K562 (cell line): ENCODE results near the gene GLB1L. TPM values are rescaled to one million over a fixed set of nuclear protein-coding genes. Genes with fewer than 3 reads are reported as not detected.

Source experiments
- ATAC-seq: fragments of 200-7000 bp; cut with Tn5 transposase; 3 replicates; pipeline ENCODE4 v1.9.1; 2020; ENCODE audit warnings: moderate library complexity
- Bru-seq: library from RNA; stranded (reverse); fragments of 400-500 nt; gene quantifications from one replicate; lab custom pipeline; 2021; lab: Mats Ljungman, UMichigan
- BruChase-seq, 2 experiments: library from RNA; stranded (reverse); fragments of 400-500 nt; gene quantifications; one replicate each; lab custom pipeline; 2021; lab: Mats Ljungman, UMichigan
- BruUV-seq: library from RNA; stranded (reverse); fragments of 400-500 nt; replicated peaks from 2 replicates; lab custom pipeline; 2021; lab: Mats Ljungman, UMichigan
- CTCF ChIA-PET: fragments of 300-600 bp; formaldehyde crosslinking; extraction: SDS; loops from one replicate; lab custom pipeline; 2021; ENCODE audit warnings: low intra/inter-chr PET ratio; lab: Yijun Ruan, JAX
- POLR2A ChIA-PET: fragments of 300-600, 350-650 bp; sonication (Branson Sonifier 250); formaldehyde crosslinking; extraction: SDS; loops from one replicate; lab custom pipeline; 2021; ENCODE audit warnings: antibody characterized with exemption, inconsistent platforms; lab: Yijun Ruan, JAX
- DNase-seq, 4 experiments: peaks; one replicate each; pipeline versions ENCODE4 v3.0.0 to v3.0.0-alpha.2; 2011 to 2018; ENCODE audit warnings: low spot score in 3 of 4, mixed read lengths in 3 of 4; ENCODE audit errors: extremely low read depth in 1 of 4
- FAIRE-seq: peaks from 2 replicates; lab custom pipeline; 2011; peaks lifted over from hg19 to GRCh38; lab: Jason Lieb, UNC
- H2AFZ ChIP-seq: 2 replicates; pipeline ENCODE4 v1.6.0; 2011; ENCODE audit warnings: low read depth, low read length, control low read depth, inconsistent platforms
- H3K27ac ChIP-seq: fragments of 200-600 bp; 3 replicates; pipeline ENCODE4 v1.8.0; 2011; ENCODE audit warnings: low read depth, mild to moderate bottlenecking, control low read depth, inconsistent platforms, low read length, moderate library complexity, mixed read lengths; ENCODE audit errors: extremely low read depth
- H3K27me3 ChIP-seq, 2 experiments: fragments of 300-600 bp in 1 of 2; 2 replicates in 1 of 2; 3 replicates in 1 of 2; pipeline versions ENCODE4 v1.6.0 to v1.8.0; 2011; ENCODE audit warnings: inconsistent platforms in 2 of 2, low read length in 2 of 2, mild to moderate bottlenecking in 1 of 2, mixed read lengths in 1 of 2, moderate library complexity in 1 of 2; ENCODE audit not compliant: control insufficient read depth in 2 of 2, insufficient read depth in 2 of 2
- H3K36me3 ChIP-seq: fragments of 300-600 bp; 3 replicates; pipeline ENCODE4 v1.8.0; 2011; ENCODE audit warnings: mild to moderate bottlenecking, low read length, inconsistent platforms; ENCODE audit not compliant: control insufficient read depth, insufficient read depth
- H3K4me1 ChIP-seq, 2 experiments: fragments of 200-600 bp in 1 of 2; replicated peaks in 1 of 2; 2 replicates in 1 of 2; 3 replicates in 1 of 2; pipeline versions ENCODE4 v1.5.1 to v1.8.0; 2011; ENCODE audit warnings: inconsistent platforms in 2 of 2, low read length in 2 of 2, mild to moderate bottlenecking in 1 of 2, mixed read lengths in 1 of 2, moderate library complexity in 1 of 2; ENCODE audit not compliant: control insufficient read depth in 2 of 2, insufficient read depth in 2 of 2
- H3K4me2 ChIP-seq: 2 replicates; pipeline ENCODE4 v1.6.1; 2011; ENCODE audit warnings: low read length, control low read depth, inconsistent platforms, mixed read lengths; ENCODE audit not compliant: insufficient read depth
- H3K4me3 ChIP-seq: fragments of 200-600 bp; sonication (generic), shearing (Covaris generic); 2 replicates; pipeline ENCODE4 v1.5.1; 2016; ENCODE audit warnings: control low read depth, inconsistent platforms
- H3K79me2 ChIP-seq: fragments of 200-600 bp; 3 replicates; pipeline ENCODE4 v1.8.0; 2011; ENCODE audit warnings: low read length, inconsistent platforms; ENCODE audit not compliant: control insufficient read depth, insufficient read depth
- H3K9ac ChIP-seq, 2 experiments: 2 replicates each; pipeline versions ENCODE4 v1.6.0 to v1.6.1; 2011; ENCODE audit warnings: low read depth in 2 of 2, low read length in 2 of 2, control low read depth in 1 of 2, inconsistent platforms in 1 of 2, mild to moderate bottlenecking in 1 of 2, mixed read lengths in 1 of 2; ENCODE audit not compliant: insufficient read depth in 1 of 2
- H3K9me1 ChIP-seq: one replicate; pipeline ENCODE4 v1.6.0; 2011; ENCODE audit warnings: inconsistent platforms, mild to moderate bottlenecking, low read length, moderate library complexity; ENCODE audit not compliant: control insufficient read depth, insufficient read depth
- H3K9me3 ChIP-seq: replicated peaks from 2 replicates; pipeline ENCODE4 v1.5.1; 2011; ENCODE audit warnings: low read depth, low read length, inconsistent platforms; ENCODE audit not compliant: control insufficient read depth, insufficient read depth
- H4K20me1 ChIP-seq: replicated peaks from 2 replicates; pipeline ENCODE4 v1.6.1; 2011; ENCODE audit warnings: low read length, inconsistent platforms, mixed read lengths; ENCODE audit not compliant: control insufficient read depth, insufficient read depth
- HMGN3 ChIP-seq: IDR thresholded peaks from 2 replicates; pipeline ENCODE4 v1.6.1; 2011; ENCODE audit warnings: borderline replicate concordance, low read depth, mild to moderate bottlenecking, mixed read lengths, low read length; ENCODE audit not compliant: insufficient read length; ENCODE audit errors: extremely low read depth
- MIER1 ChIP-seq: fragments of 450-650 bp; IDR thresholded peaks from 2 replicates; pipeline ENCODE4 v1.6.1; 2016; ENCODE audit warnings: antibody characterized with exemption, mild to moderate bottlenecking, low read depth
- MTF1 ChIP-seq: fragments of 250-450 bp; sonication (Bioruptor Pico); IDR thresholded peaks from 2 replicates; pipeline ENCODE4 v1.9.0; 2021; ENCODE audit warnings: moderate library complexity, mild to moderate bottlenecking, inconsistent platforms, borderline replicate concordance
- POLR2AphosphoS5 ChIP-seq: IDR thresholded peaks from 2 replicates; pipeline ENCODE4 v1.6.1; 2011; ENCODE audit warnings: mild to moderate bottlenecking, low read depth, low read length, moderate library complexity; ENCODE audit not compliant: control insufficient read depth, insufficient read depth
- TBP ChIP-seq: optimal IDR thresholded peaks from 2 replicates; pipeline ENCODE3; 2011; ENCODE audit warnings: low read depth, low read length, improper control_type of control experiment
- ZNF143 ChIP-seq: sonication (generic); formaldehyde crosslinking; IDR thresholded peaks from 2 replicates; pipeline ENCODE4 v1.9.0; 2022; ENCODE audit warnings: mild to moderate bottlenecking, missing genetic modification reagents
- ZNF197 ChIP-seq: fragments of 200-800 bp; sonication (Bioruptor generic); IDR thresholded peaks from 2 replicates; pipeline ENCODE4 v1.6.1; 2016; ENCODE audit warnings: low read depth, missing genetic modification characterization, missing compliant biosample characterization
- ZNF239 ChIP-seq: fragments of 250-450 bp; sonication (Bioruptor Pico); IDR thresholded peaks from 2 replicates; pipeline ENCODE4 v1.4.0; 2020; ENCODE audit warnings: mild to moderate bottlenecking
- WGBS: fragments of 100-300 bp; shearing (Covaris generic); methylation state at CpG from one replicate; pipeline ENCODE4 v1.1.6; 2016; ENCODE audit warnings: low coverage, mixed read lengths; ENCODE audit not compliant: insufficient coverage; ENCODE audit errors: missing lambda C conversion rate; 5-methylcytosine and 5-hydroxymethylcytosine counted together
- in situ Hi-C: fragments of 300-500 bp; cut with MboI; formaldehyde crosslinking; loops from 4 replicates; pipeline ENCODE4 v1.15.0; 2018; ENCODE audit warnings: inconsistent platforms, mixed read lengths
- intact Hi-C: fragments of 100-400 bp; cut with micrococcal nuclease; formaldehyde crosslinking; loops from 2 replicates; pipeline ENCODE4 v1.14.2; 2022
- long read RNA-seq, 3 experiments: library from polyadenylated mRNA in 2 of 3; library from RNA in 1 of 3; unstranded in 2 of 3; stranded (forward) in 1 of 3; transcript quantifications; one replicate each; pipeline ENCODE4 v2.0.0, GENCODE V29; 2019 to 2022
- polyA minus RNA-seq, 3 experiments: library from RNA; depleted of rRNA, polyadenylated mRNA; stranded (reverse); fragments of >200 nt; gene quantifications; 2 replicates each; pipeline ENCODE4 v1.2.3, GENCODE V29; 2011
- polyA plus RNA-seq, 8 experiments: library from polyadenylated mRNA; depleted of rRNA in 4 of 8; stranded (reverse) in 5 of 8; unstranded in 3 of 8; fragments of >200 nt; fragmentation: Nextera tagmentation in 2 of 8; fragmentation: Illumina TruSeq in 1 of 8; extraction: Ambion mirVana in 2 of 8; extraction: Trizol in 1 of 8; gene quantifications; 2 replicates each; pipeline versions ENCODE4 v1.2.1 to v1.2.3, GENCODE V29; 2011 to 2014; ENCODE audit warnings: inconsistent platforms in 1 of 8, missing spikeins in 1 of 8
- total RNA-seq, 7 experiments: library from RNA; depleted of rRNA in 6 of 7; stranded (reverse); fragments of >200 nt in 6 of 7; fragmentation: Illumina TruSeq in 2 of 7; extraction: Trizol in 2 of 7; gene quantifications; 2 replicates each; pipeline versions ENCODE4 v1.2.1 to v1.2.3, GENCODE V29; 2011 to 2021; ENCODE audit warnings: low replicate concordance in 1 of 7
- TF ChIP-seq, protein P1 (sequence below): fragments of 450-650 bp; IDR thresholded peaks from 2 replicates; pipeline ENCODE4 v1.6.1; 2014; ENCODE audit warnings: low read depth, mild to moderate bottlenecking, moderate library complexity, borderline replicate concordance
- TF ChIP-seq, protein P2 (sequence below), 3 experiments: fragments of 200-800 bp in 1 of 3; fragments of 250-450 bp in 1 of 3; fragments of 450-650 bp in 1 of 3; sonication (Bioruptor Pico) in 1 of 3; sonication (Bioruptor generic) in 1 of 3; formaldehyde crosslinking in 1 of 3; IDR thresholded peaks; 2 replicates each; pipeline versions ENCODE4 v1.6.1 to v1.8.0; 2016 to 2022; ENCODE audit warnings: mild to moderate bottlenecking in 2 of 3, missing genetic modification characterization in 2 of 3, missing compliant biosample characterization in 1 of 3, moderate library complexity in 1 of 3

Gene GLB1L
- total RNA-seq (2011; cell fraction: chromatin; rRNA removed; ENCODE audit: low replicate concordance): 9.2 and 12.3 TPM in 2 replicates
- total RNA-seq (2011; cell fraction: nucleolus; rRNA removed): 6.4 and 8.3 TPM in 2 replicates
- 4.4 and 8.7 TPM in 2 replicates for total RNA-seq (2011; cell fraction: nucleoplasm; rRNA removed)
- total RNA-seq (2014; rRNA removed): 2.2 and 3.4 TPM in 2 replicates
- total RNA-seq (2014; rRNA removed; fragmentation: Illumina TruSeq; extraction: Trizol): 2.5 and 2.6 TPM in 2 replicates
- total RNA-seq (2015; rRNA removed; fragmentation: Illumina TruSeq; extraction: Trizol): 2.2 and 3.2 TPM in 2 replicates
- total RNA-seq (2021): 2.7 and 3.6 TPM in 2 replicates
- polyA plus RNA-seq (2011; rRNA removed): 1.8 and 2.9 TPM in 2 replicates
- polyA plus RNA-seq (2011; cell fraction: cytosol; rRNA removed): 1.9 and 2.5 TPM in 2 replicates
- polyA plus RNA-seq (2011; cell fraction: nucleus; rRNA removed): 4.8 and 4.9 TPM in 2 replicates
- 2.2 and 4.1 TPM in 2 replicates for polyA plus RNA-seq (2012)
- 2.8 and 4.0 TPM in 2 replicates for polyA plus RNA-seq (2014; fragmentation: Illumina TruSeq; extraction: Trizol)
- under 1 TPM; 0.42 to 0.59 TPM for polyA plus RNA-seq (2014; fragmentation: Nextera tagmentation; extraction: Ambion mirVana)
- 2.8 and 4.4 TPM in 2 replicates for polyA plus RNA-seq (2014; rRNA removed)
- 1.8 and 2.1 TPM in 2 replicates for polyA minus RNA-seq (2011; rRNA and poly(A)+ RNA removed)
- polyA minus RNA-seq (2011; cell fraction: cytosol; rRNA and poly(A)+ RNA removed): 0.95 and 1.4 TPM in 2 replicates
- 2.7 and 3.6 TPM in 2 replicates for polyA minus RNA-seq (2011; cell fraction: nucleus; rRNA and poly(A)+ RNA removed)
- percentile 49 among the genes with signal in this experiment for Bru-seq, nascent RNA
- percentile 37 among the genes with signal in this experiment for BruChase-seq, experiment 1, labeled RNA remaining after a 2-hour chase
- BruChase-seq, experiment 2, labeled RNA remaining after a 6-hour chase: percentile 35 among the genes with signal in this experiment
- long read RNA-seq, experiment 1, partial matches to known transcripts: 1 of 6 reads
- long read RNA-seq, experiment 1, other reads (novel, unspliced or antisense): 5 of 6 reads
- long read RNA-seq, experiment 2, partial matches to known transcripts: 1 of 2 reads
- long read RNA-seq, experiment 2, other reads (novel, unspliced or antisense): 1 of 2 reads
- long read RNA-seq, experiment 3: 0 reads

DNA sequence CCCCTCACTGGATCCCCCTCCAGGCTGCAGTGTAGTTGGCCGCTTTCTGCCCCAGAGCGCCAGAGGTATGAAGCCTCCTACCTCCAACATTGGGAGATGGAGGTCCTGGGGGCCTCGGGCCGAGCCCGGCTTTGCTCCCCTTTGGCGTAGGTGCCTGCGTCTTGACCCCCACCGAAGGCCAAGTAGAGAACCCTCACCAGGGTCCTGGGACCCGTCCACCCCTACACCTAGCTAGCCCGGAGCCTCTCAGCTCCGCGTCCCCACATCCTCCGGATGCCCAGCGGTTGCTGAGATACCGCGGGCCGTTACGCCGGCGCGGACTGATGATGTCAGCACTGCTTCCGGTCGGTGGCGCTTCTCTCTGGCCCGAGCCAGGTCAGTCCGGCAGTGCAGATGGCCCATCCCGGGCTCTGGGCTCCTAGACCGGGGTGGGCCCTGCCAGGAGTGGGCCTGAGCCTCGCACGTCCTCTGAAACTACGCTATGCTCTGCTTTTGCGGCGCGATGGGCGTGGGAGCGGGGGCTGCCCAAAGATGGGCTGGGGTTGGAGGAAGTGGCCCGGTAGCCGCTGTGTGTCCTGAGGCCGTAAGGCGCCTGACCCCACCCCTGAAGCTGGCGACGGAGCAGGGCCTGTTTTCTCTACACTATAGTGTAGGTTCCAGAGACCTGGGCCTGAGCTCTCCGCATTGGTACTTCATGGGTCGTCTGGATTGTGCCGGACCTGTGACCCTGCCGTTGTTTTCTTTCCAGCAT is at the start of gene GLB1L, which contains the start of gene STK16:
Gene GLB1L, minus strand, starts transcription at position 297 of the 751 bp plus-strand sequence. CDS start 1,871 bp downstream, outside the sequence.
Gene STK16, plus strand, starts transcription at position 332 of the 751 bp plus-strand sequence. CDS start 521 bp downstream, outside the sequence.
- Histone ChIP-seq H4K20me1 (0 out of 2 replicates have a peak, but pooled peaks cover 3% of the 10 kb centered on the region), H3K36me3 (peaks cover 39% of the 10 kb centered on the region), H3K4me1 (peaks cover 21 to 32% of the 10 kb centered on the region in 2 experiments; a peak in 4 of 5 replicates), H3K9me3 (no peaks in the 10 kb centered on the region), H3K9me1 (no peaks in the 10 kb centered on the region), H3K4me2 (peak within 1 kb of the TSS; percentile 92), H3K4me3 (peak within 1 kb of the TSS; percentile 93), H3K27ac (peak within 1 kb of the TSS; percentile 95), H3K27me3 (no peaks in the 10 kb centered on the region), H3K79me2 (peaks cover 17% of the 10 kb centered on the region), H2AFZ (peak within 1 kb of the TSS; percentile 86), H3K9ac (peak within 1 kb of the TSS; percentile 94 to 99)
- POLR2A ChIA-PET: interaction anchor here (0.6 to 2.2 kb wide), 13 partner anchors 8 to 641 kb away, joined by 3 to 12 read pairs (median 4); partner anchors contain the start of genes ANKZF1, ATG9A, DNAJB2 and DNPEP
- intact Hi-C loops (loop anchor here (2.0 kb wide), 1 partner anchor 17 kb away; the partner anchor contains the start of genes ANKZF1 and ATG9A), in situ Hi-C loops (no loop called here)
- ATAC-seq: peak; percentile 92
- WGBS: 1% methylated on average over 19 of the region's 46 CpGs
- BruUV-seq: TSS peak; percentile 76
- CTCF ChIA-PET: no interaction called here
- peak; percentile 89 to 93 (median 90) for DNase-seq
- FAIRE-seq: peak; percentile 86
- TF ChIP-seq MIER1: no peak
- peak; percentile 74 for TF ChIP-seq POLR2AphosphoS5
- TF ChIP-seq MTF1 (CRISPR knock-in tag): no peak
- peak; percentile 68 for TF ChIP-seq TBP
- TF ChIP-seq, protein P1, sequence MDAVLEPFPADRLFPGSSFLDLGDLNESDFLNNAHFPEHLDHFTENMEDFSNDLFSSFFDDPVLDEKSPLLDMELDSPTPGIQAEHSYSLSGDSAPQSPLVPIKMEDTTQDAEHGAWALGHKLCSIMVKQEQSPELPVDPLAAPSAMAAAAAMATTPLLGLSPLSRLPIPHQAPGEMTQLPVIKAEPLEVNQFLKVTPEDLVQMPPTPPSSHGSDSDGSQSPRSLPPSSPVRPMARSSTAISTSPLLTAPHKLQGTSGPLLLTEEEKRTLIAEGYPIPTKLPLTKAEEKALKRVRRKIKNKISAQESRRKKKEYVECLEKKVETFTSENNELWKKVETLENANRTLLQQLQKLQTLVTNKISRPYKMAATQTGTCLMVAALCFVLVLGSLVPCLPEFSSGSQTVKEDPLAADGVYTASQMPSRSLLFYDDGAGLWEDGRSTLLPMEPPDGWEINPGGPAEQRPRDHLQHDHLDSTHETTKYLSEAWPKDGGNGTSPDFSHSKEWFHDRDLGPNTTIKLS: peak; percentile 44; the same call in 1 of the 2 replicates
- TF ChIP-seq, protein P2, sequence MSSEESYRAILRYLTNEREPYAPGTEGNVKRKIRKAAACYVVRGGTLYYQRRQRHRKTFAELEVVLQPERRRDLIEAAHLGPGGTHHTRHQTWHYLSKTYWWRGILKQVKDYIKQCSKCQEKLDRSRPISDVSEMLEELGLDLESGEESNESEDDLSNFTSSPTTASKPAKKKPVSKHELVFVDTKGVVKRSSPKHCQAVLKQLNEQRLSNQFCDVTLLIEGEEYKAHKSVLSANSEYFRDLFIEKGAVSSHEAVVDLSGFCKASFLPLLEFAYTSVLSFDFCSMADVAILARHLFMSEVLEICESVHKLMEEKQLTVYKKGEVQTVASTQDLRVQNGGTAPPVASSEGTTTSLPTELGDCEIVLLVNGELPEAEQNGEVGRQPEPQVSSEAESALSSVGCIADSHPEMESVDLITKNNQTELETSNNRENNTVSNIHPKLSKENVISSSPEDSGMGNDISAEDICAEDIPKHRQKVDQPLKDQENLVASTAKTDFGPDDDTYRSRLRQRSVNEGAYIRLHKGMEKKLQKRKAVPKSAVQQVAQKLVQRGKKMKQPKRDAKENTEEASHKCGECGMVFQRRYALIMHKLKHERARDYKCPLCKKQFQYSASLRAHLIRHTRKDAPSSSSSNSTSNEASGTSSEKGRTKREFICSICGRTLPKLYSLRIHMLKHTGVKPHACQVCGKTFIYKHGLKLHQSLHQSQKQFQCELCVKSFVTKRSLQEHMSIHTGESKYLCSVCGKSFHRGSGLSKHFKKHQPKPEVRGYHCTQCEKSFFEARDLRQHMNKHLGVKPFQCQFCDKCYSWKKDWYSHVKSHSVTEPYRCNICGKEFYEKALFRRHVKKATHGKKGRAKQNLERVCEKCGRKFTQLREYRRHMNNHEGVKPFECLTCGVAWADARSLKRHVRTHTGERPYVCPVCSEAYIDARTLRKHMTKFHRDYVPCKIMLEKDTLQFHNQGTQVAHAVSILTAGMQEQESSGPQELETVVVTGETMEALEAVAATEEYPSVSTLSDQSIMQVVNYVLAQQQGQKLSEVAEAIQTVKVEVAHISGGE (CRISPR knock-in tag; IDR thresholded peaks at IDR 0.05): peak in 2 of 3 experiments; percentile 35 to 73; a peak in 3 of 6 replicates
- no peak for TF ChIP-seq ZNF197
- no peak for TF ChIP-seq ZNF239 (CRISPR knock-in tag)
- TF ChIP-seq ZNF143 (CRISPR knock-in tag): no peak
- peak; percentile 42 for TF ChIP-seq HMGN3
